KMS-11 (cell line): ENCODE results near the gene SGTA.

Experiments used
- H2AFZ ChIP-seq: fragments of 200-600 bp; sonication (generic); 2 replicates; pipeline ENCODE4 v1.6.1; 2016; ENCODE audit warnings: antibody characterized with exemption, mixed run types, low read depth
- H3K27ac ChIP-seq: fragments of 200-600 bp; sonication (generic); 2 replicates; pipeline ENCODE4 v1.6.1; 2016; ENCODE audit warnings: mild to moderate bottlenecking, mixed run types
- H3K27me3 ChIP-seq: fragments of 200-600 bp; sonication (generic); 2 replicates; pipeline ENCODE4 v1.6.1; 2017; ENCODE audit warnings: mild to moderate bottlenecking, low read depth, mixed run types, moderate library complexity; ENCODE audit not compliant: insufficient read depth
- H3K36me3 ChIP-seq: fragments of 200-600 bp; sonication (generic); 2 replicates; pipeline ENCODE4 v1.6.1; 2017; ENCODE audit warnings: mild to moderate bottlenecking, mixed run types; ENCODE audit not compliant: insufficient read depth
- H3K4me1 ChIP-seq: fragments of 200-600 bp; sonication (generic); 2 replicates; pipeline ENCODE4 v1.6.1; 2016; ENCODE audit warnings: mild to moderate bottlenecking, low read depth, mixed run types; ENCODE audit not compliant: poor library complexity, severe bottlenecking
- H3K4me2 ChIP-seq: fragments of 200-600 bp; sonication (generic); 2 replicates; pipeline ENCODE4 v1.7.0; 2016; ENCODE audit warnings: mild to moderate bottlenecking, mixed run types
- H3K4me3 ChIP-seq: fragments of 200-600 bp; sonication (generic); IDR thresholded peaks from 2 replicates; pipeline ENCODE4 v1.6.1; 2017; ENCODE audit warnings: low read depth, low read length, mixed read lengths; ENCODE audit not compliant: insufficient read depth
- H3K79me2 ChIP-seq: fragments of 200-600 bp; sonication (generic); 2 replicates; pipeline ENCODE4 v1.6.1; 2016; ENCODE audit warnings: low read depth, mixed run types; ENCODE audit not compliant: insufficient read depth
- H3K9ac ChIP-seq: fragments of 200-600 bp; sonication (generic); 2 replicates; pipeline ENCODE4 v1.6.1; 2016; ENCODE audit warnings: mild to moderate bottlenecking, mixed run types
- H4K20me1 ChIP-seq: fragments of 200-600 bp; sonication (generic); 2 replicates; pipeline ENCODE4 v1.6.1; 2016; ENCODE audit warnings: mild to moderate bottlenecking, mixed run types; ENCODE audit not compliant: insufficient read depth
- CTCF ChIP-seq: fragments of 200-600 bp; sonication (generic); conservative IDR thresholded peaks from 2 replicates; pipeline ENCODE4 v1.6.1; 2017; ENCODE audit warnings: low read depth, mild to moderate bottlenecking, antibody characterized with exemption, low read length, moderate library complexity, mixed read lengths

SGTA gene

GRCh38 chr19:2770055-2771013 lies 12.7 kb downstream of the SGTA start:
- no peak overlapping the region for H3K4me2 ChIP-seq
- H3K27me3 ChIP-seq, result no peaks in the 10 kb centered on the region
- no peaks in the 10 kb centered on the region for H3K4me1 ChIP-seq
- no peak overlapping the region for H3K4me3 ChIP-seq
- H3K36me3 ChIP-seq, result no peaks in the 10 kb centered on the region; the same call in 1 of the 2 replicates
- peaks cover 43% of the 10 kb centered on the region for H3K79me2 ChIP-seq
- H2AFZ ChIP-seq, result no peak overlapping the region
- H3K9ac ChIP-seq, result no peak overlapping the region
- H4K20me1 ChIP-seq, result no peaks in the 10 kb centered on the region; the same call in 1 of the 2 replicates
- no peak for TF ChIP-seq CTCF
- no peak overlapping the region for H3K27ac ChIP-seq

- H4K20me1 ChIP-seq, result no peaks in the 10 kb centered on the region; the same call in 1 of the 2 replicates
- H3K79me2 ChIP-seq, result peaks cover 32% of the 10 kb centered on the region; the same call in 1 of the 2 replicates
- no peak overlapping the region for H3K9ac ChIP-seq
- no peak for TF ChIP-seq CTCF
- H3K4me2 ChIP-seq, result no peak overlapping the region
- no peaks in the 10 kb centered on the region for H3K4me1 ChIP-seq
- no peak overlapping the region for H3K4me3 ChIP-seq
- H3K36me3 ChIP-seq, result no peaks in the 10 kb centered on the region; the same call in 1 of the 2 replicates
- H2AFZ ChIP-seq, result no peak overlapping the region
- H3K27ac ChIP-seq, result no peak overlapping the region
- H3K27me3 ChIP-seq, result no peaks in the 10 kb centered on the region
Measured at GRCh38 chr19:2769218-2769617, 13.9 kb downstream of the SGTA start.

- no peak overlapping the region for H3K4me3 ChIP-seq
- TF ChIP-seq CTCF, result no peak
Measured at GRCh38 chr19:2768365-2769132, 14.5 kb downstream of the SGTA start.

GRCh38 chr19:2767688-2768087 lies 15.4 kb downstream of the SGTA start:
- H3K27me3 ChIP-seq, result no peaks in the 10 kb centered on the region
- H3K9ac ChIP-seq, result no peak overlapping the region
- H4K20me1 ChIP-seq, result no peaks in the 10 kb centered on the region; the same call in 1 of the 2 replicates
- H3K27ac ChIP-seq, result no peak overlapping the region
- no peak overlapping the region for H2AFZ ChIP-seq
- no peak overlapping the region for H3K4me2 ChIP-seq
- H3K79me2 ChIP-seq, result peaks cover 28% of the 10 kb centered on the region; the same call in 1 of the 2 replicates
- TF ChIP-seq CTCF, result no peak
- no peaks in the 10 kb centered on the region; the same call in 1 of the 2 replicates for H3K36me3 ChIP-seq
- H3K4me3 ChIP-seq, result no peak overlapping the region
- no peaks in the 10 kb centered on the region for H3K4me1 ChIP-seq

More at GRCh38 chr19:2768365-2769132, 14.5 kb downstream of the SGTA start:
- Histone ChIP-seq H3K4me1 (no peaks in the 10 kb centered on the region), H3K79me2 (peaks cover 28% of the 10 kb centered on the region; the same call in 1 of the 2 replicates), H4K20me1 (no peaks in the 10 kb centered on the region; the same call in 1 of the 2 replicates), H3K27me3 (no peaks in the 10 kb centered on the region), H3K36me3 (no peaks in the 10 kb centered on the region; the same call in 1 of the 2 replicates), H2AFZ (no peak overlapping the region), H3K4me2 (no peak overlapping the region), H3K9ac (no peak overlapping the region), H3K27ac (no peak overlapping the region)
